ENCODE data around the gene ELF2. TPM values are rescaled to one million over a fixed set of nuclear protein-coding genes. Genes with fewer than 3 reads are reported as not detected.

ELF2 gene
- total and polyA plus RNA-seq, 2 donors (not counting 1 experiment from before 2014, with no cell fraction given): 25.1 to 97.5 TPM

DNA sequence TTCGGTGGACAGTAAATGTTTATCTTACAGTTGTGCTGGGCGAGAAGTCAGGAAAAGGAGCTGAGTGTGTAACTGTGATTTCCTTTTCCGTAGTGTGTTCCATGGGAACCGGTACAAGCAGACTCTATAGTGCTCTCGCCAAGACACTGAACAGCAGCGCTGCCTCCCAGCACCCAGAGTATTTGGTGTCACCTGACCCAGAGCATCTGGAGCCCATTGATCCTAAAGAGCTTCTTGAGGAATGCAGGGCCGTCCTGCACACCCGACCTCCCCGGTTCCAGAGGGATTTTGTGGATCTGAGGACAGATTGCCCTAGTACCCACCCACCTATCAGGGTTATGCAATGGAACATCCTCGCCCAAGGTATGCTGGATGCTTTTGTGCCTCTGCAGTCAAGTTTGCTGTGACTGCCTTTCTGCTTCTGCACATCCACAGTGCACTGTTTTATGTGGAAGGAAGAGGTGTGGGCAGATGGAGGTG lies 134.0 kb downstream of the ELF2 start:
- Histone ChIP-seq H3K4me1 (ENCODE audit: control insufficient read depth in 2 of 2, insufficient read depth in 2 of 2, low read length in 2 of 2) (no peaks in the 10 kb centered on the region), H3K27me3 (replicated peaks in 1 of 4; ENCODE audit: control extremely low read depth in 1 of 4, control insufficient read depth in 3 of 4, insufficient read depth in 4 of 4, low read length in 3 of 4) (no peaks in the 10 kb centered on the region), H3K27ac (ENCODE audit: low read length in 2 of 2) (no peak overlapping the region), H2AFZ (ENCODE audit: insufficient read depth, low read depth, low read length, poor library complexity, severe bottlenecking) (no peak overlapping the region), H3K9ac (ENCODE audit: low read length) (no peak overlapping the region), H3K9me3 (ENCODE audit: control extremely low read depth in 1 of 3, control insufficient read depth in 2 of 3, insufficient read depth in 1 of 3, low read length in 2 of 3) (no peaks in the 10 kb centered on the region), H3K36me3 (replicated peaks in 1 of 2; ENCODE audit: control extremely low read depth in 1 of 2, control insufficient read depth in 1 of 2, extremely low read depth in 1 of 2, insufficient read depth in 2 of 2, low read length in 1 of 2) (peaks cover 7 to 27% of the 10 kb centered on the region in 2 experiments), H3K79me2 (ENCODE audit: control insufficient read depth, insufficient read depth, low read length) (no peaks in the 10 kb centered on the region), H3K4me3 (ENCODE audit: control extremely low read depth in 1 of 5, extremely low read depth in 1 of 5, insufficient read depth in 1 of 5, low read depth in 2 of 5, low read length in 4 of 5) (no peak overlapping the region), H4K20me1 (ENCODE audit: control insufficient read depth, insufficient read depth, low read length, poor library complexity, severe bottlenecking) (peaks cover 12% of the 10 kb centered on the region), H3K4me2 (replicated peaks; ENCODE audit: low read depth, low read length, poor library complexity, severe bottlenecking) (no peak overlapping the region)
- DNase-seq (no peak), ATAC-seq (ENCODE audit: low read depth) (no peak)
- intact Hi-C loops (cut with micrococcal nuclease): no loop called here
- Mint-ChIP-seq H3K27ac (no peak overlapping the region), H3K9me3 (ENCODE audit: insufficient read depth) (no peaks in the 10 kb centered on the region), H3K4me3 (no peak overlapping the region), H3K4me1 (peaks cover 2% of the 10 kb centered on the region), H3K27me3 (no peaks in the 10 kb centered on the region)
- POLR2A ChIA-PET: no interaction called here
- no peak for TF ChIP-seq EZH2 (IDR thresholded peaks at IDR 0.05; ENCODE audit: borderline replicate concordance, insufficient read depth, low read depth, low read length, poor library complexity, severe bottlenecking)
- CTCF ChIA-PET: interaction anchor here (2.0 to 2.3 kb wide), 2 partner anchors 10 to 12 kb away, joined by 7 to 10 read pairs; no protein-coding TSS in a partner anchor
- 100% methylated on average over 10 of the region's 10 CpGs for WGBS (ENCODE audit: insufficient coverage)

DNA sequence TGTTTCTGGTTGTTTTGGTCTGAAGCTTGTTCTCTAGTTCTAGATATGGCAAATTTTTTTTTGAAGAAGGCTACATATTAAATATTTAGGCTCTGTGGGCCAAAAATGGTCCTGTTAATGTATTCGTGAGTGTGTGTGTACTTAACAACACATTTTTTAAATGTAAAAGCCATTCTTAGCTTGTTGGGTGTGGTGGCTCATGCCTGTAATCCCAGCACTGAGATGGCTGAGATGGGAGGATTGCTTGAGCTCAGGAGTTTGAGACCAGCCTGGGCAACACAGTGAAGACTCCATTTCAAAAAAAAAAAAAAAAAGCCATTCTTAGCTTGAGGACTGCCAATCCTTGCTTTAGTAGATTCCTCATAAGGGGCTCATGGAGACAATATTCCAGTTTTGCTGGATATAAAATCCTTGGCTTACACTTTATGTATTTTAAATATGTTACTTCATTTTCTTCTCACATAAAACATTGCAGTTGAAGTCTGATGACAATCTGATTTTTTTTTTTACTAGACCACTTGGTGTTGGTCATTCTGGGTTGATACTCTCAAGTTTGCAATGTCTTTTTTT lies 138.1 kb downstream of the ELF2 start:
- ATAC-seq (ENCODE audit: low read depth): no peak
- Mint-ChIP-seq H3K27me3 (no peaks in the 10 kb centered on the region), H3K27ac (no peak overlapping the region), H3K4me1 (peaks cover 30% of the 10 kb centered on the region), H3K9me3 (ENCODE audit: insufficient read depth) (no peaks in the 10 kb centered on the region), H3K4me3 (no peak overlapping the region)
- peaks cover 6 to 9% of the 10 kb centered on the region in 2 experiments for H3K36me3 ChIP-seq (replicated peaks in 1 of 2; ENCODE audit: control extremely low read depth in 1 of 2, control insufficient read depth in 1 of 2, extremely low read depth in 1 of 2, insufficient read depth in 2 of 2, low read length in 1 of 2)
- CTCF ChIA-PET: interaction anchor here (1.6 kb wide), 2 partner anchors 8 to 11 kb away, joined by 5 read pairs; no protein-coding TSS in a partner anchor
- WGBS (ENCODE audit: insufficient coverage): no CpG with 5 or more reads among the region's 1 CpG
- no peaks in the 10 kb centered on the region for H3K27me3 ChIP-seq (replicated peaks in 1 of 4; ENCODE audit: control extremely low read depth in 1 of 4, control insufficient read depth in 3 of 4, insufficient read depth in 4 of 4, low read length in 3 of 4)
- peaks cover 3% of the 10 kb centered on the region for H4K20me1 ChIP-seq (ENCODE audit: control insufficient read depth, insufficient read depth, low read length, poor library complexity, severe bottlenecking)
- TF ChIP-seq EZH2 (IDR thresholded peaks at IDR 0.05; ENCODE audit: borderline replicate concordance, insufficient read depth, low read depth, low read length, poor library complexity, severe bottlenecking): no peak
- TF ChIP-seq, protein P1, sequence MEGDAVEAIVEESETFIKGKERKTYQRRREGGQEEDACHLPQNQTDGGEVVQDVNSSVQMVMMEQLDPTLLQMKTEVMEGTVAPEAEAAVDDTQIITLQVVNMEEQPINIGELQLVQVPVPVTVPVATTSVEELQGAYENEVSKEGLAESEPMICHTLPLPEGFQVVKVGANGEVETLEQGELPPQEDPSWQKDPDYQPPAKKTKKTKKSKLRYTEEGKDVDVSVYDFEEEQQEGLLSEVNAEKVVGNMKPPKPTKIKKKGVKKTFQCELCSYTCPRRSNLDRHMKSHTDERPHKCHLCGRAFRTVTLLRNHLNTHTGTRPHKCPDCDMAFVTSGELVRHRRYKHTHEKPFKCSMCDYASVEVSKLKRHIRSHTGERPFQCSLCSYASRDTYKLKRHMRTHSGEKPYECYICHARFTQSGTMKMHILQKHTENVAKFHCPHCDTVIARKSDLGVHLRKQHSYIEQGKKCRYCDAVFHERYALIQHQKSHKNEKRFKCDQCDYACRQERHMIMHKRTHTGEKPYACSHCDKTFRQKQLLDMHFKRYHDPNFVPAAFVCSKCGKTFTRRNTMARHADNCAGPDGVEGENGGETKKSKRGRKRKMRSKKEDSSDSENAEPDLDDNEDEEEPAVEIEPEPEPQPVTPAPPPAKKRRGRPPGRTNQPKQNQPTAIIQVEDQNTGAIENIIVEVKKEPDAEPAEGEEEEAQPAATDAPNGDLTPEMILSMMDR (IDR thresholded peaks at IDR 0.05): no peak
- no peak for DNase-seq
- no peak overlapping the region for H3K27ac ChIP-seq (ENCODE audit: low read length in 2 of 2)
- no peak overlapping the region for H3K9ac ChIP-seq (ENCODE audit: low read length)
- no peak overlapping the region for H3K4me3 ChIP-seq (ENCODE audit: control extremely low read depth in 1 of 5, extremely low read depth in 1 of 5, insufficient read depth in 1 of 5, low read depth in 2 of 5, low read length in 4 of 5)
- no peaks in the 10 kb centered on the region for H3K9me3 ChIP-seq (ENCODE audit: control extremely low read depth in 1 of 3, control insufficient read depth in 2 of 3, insufficient read depth in 1 of 3, low read length in 2 of 3)
- no peak overlapping the region for H3K4me2 ChIP-seq (replicated peaks; ENCODE audit: low read depth, low read length, poor library complexity, severe bottlenecking)
- intact Hi-C loops (cut with micrococcal nuclease): no loop called here
- H3K79me2 ChIP-seq (ENCODE audit: control insufficient read depth, insufficient read depth, low read length): peaks cover 34% of the 10 kb centered on the region
- POLR2A ChIA-PET: no interaction called here
- H2AFZ ChIP-seq (ENCODE audit: insufficient read depth, low read depth, low read length, poor library complexity, severe bottlenecking): no peak overlapping the region
- H3K4me1 ChIP-seq (ENCODE audit: control insufficient read depth in 2 of 2, insufficient read depth in 2 of 2, low read length in 2 of 2): peaks cover 7 to 13% of the 10 kb centered on the region in 2 donors
